NCI-H2029 (cell line): ENCODE results near the gene PCCA.
"Not testable (repeated sequence)": the region's sequence is repeated elsewhere in the genome, so short reads cannot be mapped to it uniquely, and the experiment has no call there.

ENCODE experiments used
- DNase-seq: peaks from one replicate; lab custom pipeline; 2025; lab: John Stamatoyannopoulos, UW

PCCA gene

GRCh38 chr13:100510208-100510957 is 421.5 kb downstream of the PCCA start:
- no peak for DNase-seq

DNA sequence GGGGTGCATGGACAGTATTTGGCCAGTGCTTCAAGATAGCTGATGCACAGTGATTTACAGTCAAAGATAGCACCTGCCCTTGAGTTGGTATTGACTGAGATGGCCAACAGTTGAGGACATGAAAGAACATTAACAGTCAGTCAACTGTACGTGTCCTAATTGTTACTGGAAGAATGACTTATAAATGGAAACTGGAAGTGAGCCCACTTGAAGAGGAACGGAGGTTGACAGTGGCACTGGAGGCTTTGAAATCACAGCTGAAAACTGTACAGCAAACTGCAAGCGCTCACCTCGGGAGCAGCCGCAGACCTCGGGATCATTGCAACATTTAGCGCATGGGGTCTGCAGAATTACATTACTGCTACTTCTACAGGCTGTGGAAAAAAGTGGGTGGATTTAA is 422.6 kb downstream of the PCCA start:
- DNase-seq: no peak

- DNase-seq: no peak
These were observed 423.5 kb downstream of the PCCA start for GRCh38 chr13:100512422-100512821.

- DNase-seq: no peak
These were observed 424.3 kb downstream of the PCCA start for GRCh38 chr13:100513171-100513570.

GRCh38 chr13:100513987-100514670 is 425.2 kb downstream of the PCCA start:
- peak; percentile 53 for DNase-seq

DNA sequence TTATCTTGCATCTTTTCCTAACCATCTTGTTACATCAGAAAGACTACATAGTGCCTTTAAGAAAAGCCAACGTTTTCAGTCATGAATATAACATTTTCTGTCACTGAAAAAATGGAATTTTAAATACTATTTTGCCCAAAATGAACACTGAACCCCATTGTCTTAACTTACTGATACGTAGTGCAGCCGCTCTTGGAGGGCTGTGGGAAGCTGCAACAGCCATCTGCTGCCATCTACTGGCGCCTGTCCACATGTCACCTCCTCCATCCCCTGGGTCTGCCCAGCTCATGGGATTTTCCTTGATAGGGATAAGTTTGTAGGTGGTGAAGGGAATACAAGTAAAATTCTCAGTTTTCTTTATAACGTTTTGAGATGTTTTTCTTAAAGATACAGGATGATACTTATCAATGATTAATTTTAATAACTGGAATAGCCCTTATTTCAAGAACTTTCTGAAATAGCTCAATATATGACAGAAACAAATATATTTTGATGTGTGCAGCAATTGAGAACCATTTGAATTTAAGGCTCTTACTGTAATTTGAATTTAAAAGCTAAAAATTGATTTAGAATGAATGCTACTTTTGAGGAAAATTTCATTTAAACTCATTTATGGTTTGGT is 426.0 kb downstream of the PCCA start:
- DNase-seq: peak; percentile 22

GRCh38 chr13:100515410-100515800 is 426.5 kb downstream of the PCCA start:
- no peak for DNase-seq

- no peak for DNase-seq
These were observed 428.2 kb downstream of the PCCA start for GRCh38 chr13:100517135-100517534.

DNA sequence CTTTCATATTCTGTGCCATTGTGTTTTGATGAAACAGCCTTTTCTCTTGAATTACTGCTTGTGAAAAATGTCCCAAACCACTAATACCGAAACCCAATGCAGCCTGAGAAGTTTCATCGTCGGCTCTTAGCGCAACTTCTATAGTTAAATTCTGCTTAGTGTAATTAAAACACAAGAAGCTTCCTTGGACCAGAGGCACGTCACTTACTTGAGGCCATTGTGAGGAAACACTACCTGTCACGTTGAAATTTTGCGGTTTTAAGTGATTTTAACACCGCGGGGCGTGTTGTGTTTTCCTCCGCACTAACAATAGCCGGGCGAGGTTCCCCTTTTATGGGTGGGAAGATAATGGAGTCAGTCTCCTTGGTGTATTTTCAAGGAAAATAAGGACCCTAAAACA is 428.8 kb downstream of the PCCA start:
- DNase-seq: no peak

DNA sequence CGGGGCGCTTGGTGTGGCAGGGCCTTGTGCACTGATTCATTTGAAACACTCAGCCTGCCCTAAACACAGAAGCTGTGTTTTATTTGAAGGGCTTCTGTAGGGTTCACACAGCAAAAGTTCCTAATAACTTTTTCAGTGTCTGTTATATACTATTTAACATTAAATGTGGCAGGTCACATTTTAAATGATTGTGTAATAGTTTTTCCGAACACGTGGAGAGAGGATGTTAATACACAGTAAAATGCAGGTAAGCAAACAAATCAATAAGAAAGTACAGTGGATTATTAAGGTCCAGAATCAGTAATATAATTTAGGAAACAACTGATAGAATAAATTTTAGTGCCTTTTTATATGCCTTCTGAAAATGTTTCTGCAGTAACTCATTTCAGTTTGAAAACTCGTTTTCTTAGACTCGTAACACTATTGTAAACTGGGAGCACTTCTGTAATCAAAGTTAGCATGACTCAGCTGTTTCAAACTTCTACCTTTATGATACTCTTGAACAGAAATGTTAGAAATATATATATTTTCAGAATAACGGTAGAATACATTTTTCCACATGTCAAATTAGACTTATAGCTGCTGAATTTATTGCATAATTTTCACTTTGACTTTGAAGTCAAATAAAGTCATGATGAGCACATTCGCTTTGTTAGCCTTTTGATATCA is 429.6 kb downstream of the PCCA start:
- no peak for DNase-seq

- DNase-seq: no peak
These were observed 430.7 kb downstream of the PCCA start for GRCh38 chr13:100519626-100520025.

GRCh38 chr13:100520936-100521850 is 432.3 kb downstream of the PCCA start:
- no peak for DNase-seq

- DNase-seq: no peak
These were observed 433.1 kb downstream of the PCCA start for GRCh38 chr13:100521851-100522617.

DNA sequence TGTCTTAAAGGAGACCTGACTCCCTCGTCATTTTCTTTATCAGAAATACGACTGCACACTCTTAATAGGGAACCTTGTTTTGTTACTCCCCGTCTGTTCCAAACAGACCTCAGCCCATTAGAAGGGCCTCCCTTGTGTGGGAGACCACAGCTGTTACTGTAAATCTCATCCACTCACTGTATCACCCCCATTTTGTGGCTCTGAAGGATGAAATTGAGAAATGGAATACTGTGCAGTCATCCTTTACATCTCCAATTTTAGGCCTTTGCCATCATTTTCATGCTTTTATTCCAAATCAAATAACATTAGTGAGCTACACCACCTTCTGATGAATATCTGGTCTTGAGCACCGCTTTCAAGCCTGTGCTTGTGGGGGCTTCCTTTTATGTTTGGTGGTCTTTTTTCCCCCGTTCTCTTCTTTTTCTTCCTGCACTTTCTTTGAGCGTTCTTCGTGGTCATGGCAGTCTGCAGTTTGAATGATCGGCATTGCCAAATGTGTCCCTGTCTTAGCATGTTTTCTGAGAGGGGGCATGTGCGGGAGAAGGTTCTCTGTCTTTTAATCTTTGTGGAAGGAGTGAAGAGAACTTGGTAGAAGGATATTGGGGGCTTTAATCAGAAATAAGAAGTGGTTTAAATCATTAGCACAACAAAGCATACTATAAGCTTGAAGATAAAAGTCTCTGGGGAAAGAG is 433.9 kb downstream of the PCCA start:
- no peak for DNase-seq

DNA sequence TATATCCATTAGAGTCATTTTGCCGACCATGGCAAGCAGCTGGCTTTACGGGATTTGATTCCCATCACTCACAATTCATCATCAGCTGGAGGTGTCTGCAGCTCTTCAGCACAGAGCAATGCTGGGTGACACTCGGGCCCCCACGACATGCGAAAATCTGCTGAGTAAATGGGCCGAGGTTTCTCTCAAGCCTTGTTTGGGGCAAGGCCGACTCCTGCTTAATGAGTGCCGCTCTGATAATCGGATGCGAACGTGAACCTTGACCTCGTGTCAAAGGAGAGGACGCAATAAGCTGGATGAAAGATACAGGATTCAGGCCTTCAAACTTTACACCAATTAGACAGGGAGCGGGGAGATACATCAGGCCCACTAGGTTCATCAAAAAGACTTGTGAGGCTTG is 434.5 kb downstream of the PCCA start:
- DNase-seq: no peak

DNA sequence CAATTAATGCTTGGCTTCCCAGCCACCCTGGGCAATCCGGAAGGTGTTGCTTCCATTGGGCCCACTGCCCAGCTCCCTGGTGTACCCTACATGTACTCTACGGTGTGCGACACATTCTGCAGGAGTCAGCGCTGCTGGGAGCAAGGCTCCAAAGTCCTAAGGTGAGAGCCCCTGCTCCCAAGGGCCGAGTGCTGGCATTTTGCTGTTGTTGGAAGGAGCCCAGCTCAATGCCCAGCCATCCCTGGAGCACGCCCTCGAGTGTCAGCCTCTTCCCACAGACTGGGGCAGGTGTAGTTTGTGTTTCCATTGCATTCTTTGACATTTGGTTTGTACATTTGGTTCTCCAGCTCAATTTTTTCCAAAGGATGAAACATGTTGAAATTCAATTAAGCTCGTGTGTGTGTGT is 435.1 kb downstream of the PCCA start:
- no peak for DNase-seq

- DNase-seq: not testable (repeated sequence)
These were observed 435.8 kb downstream of the PCCA start for GRCh38 chr13:100524688-100525087.

- DNase-seq: no peak
These were observed 436.8 kb downstream of the PCCA start for GRCh38 chr13:100525453-100526317.

- no peak for DNase-seq
These were observed 437.6 kb downstream of the PCCA start for GRCh38 chr13:100526318-100527000.
